ENCODE results near the gene INHBA.

GRCh38 chr7:41652267-41652666, 50.6 kb downstream of the INHBA start:
- TF ChIP-seq POLR2AphosphoS5 (IDR thresholded peaks at IDR 0.05) (no peak), CTCF (IDR thresholded peaks at IDR 0.05) (no peak), POLR2A (IDR thresholded peaks at IDR 0.05) (no peak)
